Measurements from ENCODE around the gene SLC11A2. TPM values are rescaled to one million over a fixed set of nuclear protein-coding genes. Genes with fewer than 3 reads are reported as not detected.

The SLC11A2 gene
- polyA plus RNA-seq, 2 donors: 18.0 to 19.5 TPM

GRCh38 chr12:51001799-51002198 lies 24.4 kb downstream of the SLC11A2 start:
- peaks cover 5 to 7% of the 10 kb centered on the region in 2 donors for H3K36me3 ChIP-seq (ENCODE audit: control insufficient read depth in 2 of 2, insufficient read depth in 2 of 2, low read length in 1 of 2)
- WGBS, 2 donors: 89 to 95% methylated on average over 1 of the region's 1 CpG
- no peaks in the 10 kb centered on the region for H3K9me3 ChIP-seq (ENCODE audit: control insufficient read depth in 2 of 2, insufficient read depth in 1 of 2, low read depth in 1 of 2, low read length in 1 of 2)
- H3K27me3 ChIP-seq (ENCODE audit: control insufficient read depth in 1 of 2, insufficient read depth in 2 of 2, low read length in 2 of 2): no peaks in the 10 kb centered on the region
- H3K27ac ChIP-seq (ENCODE audit: low read depth in 2 of 2, low read length in 1 of 2): no peak overlapping the region
- H3K4me3 ChIP-seq (ENCODE audit: low read depth in 1 of 2, low read length in 2 of 2): no peak overlapping the region
- no peaks in the 10 kb centered on the region for H3K4me1 ChIP-seq (ENCODE audit: control insufficient read depth in 2 of 2, insufficient read depth in 2 of 2, low read length in 1 of 2)

GRCh38 chr12:51000245-51000644 lies 25.9 kb downstream of the SLC11A2 start:
- Histone ChIP-seq H3K9me3 (ENCODE audit: control insufficient read depth in 2 of 2, insufficient read depth in 1 of 2, low read depth in 1 of 2, low read length in 1 of 2) (no peaks in the 10 kb centered on the region), H3K27ac (ENCODE audit: low read depth in 2 of 2, low read length in 1 of 2) (no peak overlapping the region), H3K27me3 (ENCODE audit: control insufficient read depth in 1 of 2, insufficient read depth in 2 of 2, low read length in 2 of 2) (no peaks in the 10 kb centered on the region), H3K36me3 (ENCODE audit: control insufficient read depth in 2 of 2, insufficient read depth in 2 of 2, low read length in 1 of 2) (peaks cover 5 to 9% of the 10 kb centered on the region in 2 donors), H3K4me3 (ENCODE audit: low read depth in 1 of 2, low read length in 2 of 2) (no peak overlapping the region), H3K4me1 (ENCODE audit: control insufficient read depth in 2 of 2, insufficient read depth in 2 of 2, low read length in 1 of 2) (no peaks in the 10 kb centered on the region)
- 49 to 67% methylated on average over 7 of the region's 7 CpGs for WGBS, 2 donors

DNA sequence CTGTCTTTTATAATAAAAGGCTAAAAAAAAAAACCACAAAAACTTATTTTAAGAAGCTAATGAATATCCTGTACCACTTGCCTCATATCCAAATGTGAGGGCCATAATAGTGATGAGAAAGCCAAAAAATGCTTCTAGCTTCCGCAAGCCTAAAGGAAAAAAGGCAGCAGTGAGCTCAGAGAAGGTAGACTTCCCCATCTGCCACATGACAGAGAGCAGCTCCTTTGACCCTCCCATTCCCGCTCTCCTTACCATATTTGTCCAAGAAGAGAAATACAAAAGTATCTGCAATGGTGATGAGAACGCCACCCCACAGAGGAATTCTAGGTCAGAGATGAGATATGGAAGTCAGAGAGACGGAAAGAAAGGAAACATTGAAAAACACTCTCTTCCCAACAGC lies 27.1 kb downstream of the SLC11A2 start:
- Histone ChIP-seq H3K27me3 (ENCODE audit: control insufficient read depth in 1 of 2, insufficient read depth in 2 of 2, low read length in 2 of 2) (no peaks in the 10 kb centered on the region), H3K4me1 (ENCODE audit: control insufficient read depth in 2 of 2, insufficient read depth in 2 of 2, low read length in 1 of 2) (no peaks in the 10 kb centered on the region), H3K9me3 (ENCODE audit: control insufficient read depth in 2 of 2, insufficient read depth in 1 of 2, low read depth in 1 of 2, low read length in 1 of 2) (no peaks in the 10 kb centered on the region), H3K4me3 (ENCODE audit: low read depth in 1 of 2, low read length in 2 of 2) (no peak overlapping the region), H3K27ac (ENCODE audit: low read depth in 2 of 2, low read length in 1 of 2) (no peak overlapping the region), H3K36me3 (ENCODE audit: control insufficient read depth in 2 of 2, insufficient read depth in 2 of 2, low read length in 1 of 2) (peaks cover 5 to 14% of the 10 kb centered on the region in 2 donors)
- WGBS, 2 donors: 90 to 96% methylated on average over 4 of the region's 4 CpGs

GRCh38 chr12:50992819-50993218 lies 33.4 kb downstream of the SLC11A2 start:
- no peak overlapping the region for H3K27ac ChIP-seq (ENCODE audit: low read depth in 2 of 2, low read length in 1 of 2)
- peaks cover 22 to 26% of the 10 kb centered on the region in 2 donors for H3K36me3 ChIP-seq (ENCODE audit: control insufficient read depth in 2 of 2, insufficient read depth in 2 of 2, low read length in 1 of 2)

DNA sequence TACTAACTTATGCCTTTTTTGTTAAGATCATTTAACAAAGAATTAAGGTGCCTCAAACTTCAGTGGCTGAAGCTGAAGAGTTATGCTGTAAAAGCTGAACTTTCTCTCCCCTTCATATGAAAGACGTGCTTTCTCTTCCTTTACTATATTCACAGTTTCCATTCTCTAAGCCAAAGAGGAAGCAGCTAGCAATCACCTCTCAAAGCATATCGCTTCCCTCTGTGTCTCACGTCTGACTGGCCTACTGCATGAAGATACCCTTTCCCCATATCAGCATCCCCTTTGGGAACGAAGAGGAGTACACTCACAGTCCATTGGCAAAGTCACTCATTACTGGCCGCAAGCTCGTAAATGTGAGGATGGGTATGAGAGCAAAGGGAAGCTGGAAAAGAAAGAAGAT lies 34.9 kb downstream of the SLC11A2 start:
- WGBS, 2 donors: 86 to 89% methylated on average over 6 of the region's 6 CpGs
- H3K27me3 ChIP-seq (ENCODE audit: control insufficient read depth in 1 of 2, insufficient read depth in 2 of 2, low read length in 2 of 2): no peaks in the 10 kb centered on the region
- no peaks in the 10 kb centered on the region for H3K9me3 ChIP-seq (ENCODE audit: control insufficient read depth in 2 of 2, insufficient read depth in 1 of 2, low read depth in 1 of 2, low read length in 1 of 2)
- no peak overlapping the region for H3K27ac ChIP-seq (ENCODE audit: low read depth in 2 of 2, low read length in 1 of 2)
- no peaks in the 10 kb centered on the region for H3K4me1 ChIP-seq (ENCODE audit: control insufficient read depth in 2 of 2, insufficient read depth in 2 of 2, low read length in 1 of 2)
- no peak overlapping the region for H3K4me3 ChIP-seq (ENCODE audit: low read depth in 1 of 2, low read length in 2 of 2)
- peaks cover 22 to 23% of the 10 kb centered on the region in 2 donors for H3K36me3 ChIP-seq (ENCODE audit: control insufficient read depth in 2 of 2, insufficient read depth in 2 of 2, low read length in 1 of 2)

More at GRCh38 chr12:50992819-50993218, 33.4 kb downstream of the SLC11A2 start:
- Histone ChIP-seq H3K9me3 (ENCODE audit: control insufficient read depth in 2 of 2, insufficient read depth in 1 of 2, low read depth in 1 of 2, low read length in 1 of 2) (no peaks in the 10 kb centered on the region), H3K27me3 (ENCODE audit: control insufficient read depth in 1 of 2, insufficient read depth in 2 of 2, low read length in 2 of 2) (no peaks in the 10 kb centered on the region), H3K4me1 (ENCODE audit: control insufficient read depth in 2 of 2, insufficient read depth in 2 of 2, low read length in 1 of 2) (no peaks in the 10 kb centered on the region), H3K4me3 (ENCODE audit: low read depth in 1 of 2, low read length in 2 of 2) (no peak overlapping the region)
- 28 to 29% methylated on average over 2 of the region's 2 CpGs for WGBS, 2 donors

GRCh38 chr12:50990791-50991190 lies 35.4 kb downstream of the SLC11A2 start:
- no peak overlapping the region for H3K27ac ChIP-seq (ENCODE audit: low read depth in 2 of 2, low read length in 1 of 2)
- H3K27me3 ChIP-seq (ENCODE audit: control insufficient read depth in 1 of 2, insufficient read depth in 2 of 2, low read length in 2 of 2): no peaks in the 10 kb centered on the region
- 83% methylated on average over 3 of the region's 3 CpGs for WGBS, 2 donors
- peaks cover 22 to 23% of the 10 kb centered on the region in 2 donors for H3K36me3 ChIP-seq (ENCODE audit: control insufficient read depth in 2 of 2, insufficient read depth in 2 of 2, low read length in 1 of 2)
- H3K4me1 ChIP-seq (ENCODE audit: control insufficient read depth in 2 of 2, insufficient read depth in 2 of 2, low read length in 1 of 2): no peaks in the 10 kb centered on the region
- no peak overlapping the region for H3K4me3 ChIP-seq (ENCODE audit: low read depth in 1 of 2, low read length in 2 of 2)
- no peaks in the 10 kb centered on the region for H3K9me3 ChIP-seq (ENCODE audit: control insufficient read depth in 2 of 2, insufficient read depth in 1 of 2, low read depth in 1 of 2, low read length in 1 of 2)

- Histone ChIP-seq H3K4me1 (ENCODE audit: control insufficient read depth in 2 of 2, insufficient read depth in 2 of 2, low read length in 1 of 2) (no peaks in the 10 kb centered on the region), H3K4me3 (ENCODE audit: low read depth in 1 of 2, low read length in 2 of 2) (no peak overlapping the region), H3K27me3 (ENCODE audit: control insufficient read depth in 1 of 2, insufficient read depth in 2 of 2, low read length in 2 of 2) (no peaks in the 10 kb centered on the region), H3K36me3 (ENCODE audit: control insufficient read depth in 2 of 2, insufficient read depth in 2 of 2, low read length in 1 of 2) (peaks cover 21 to 22% of the 10 kb centered on the region in 2 donors), H3K27ac (ENCODE audit: low read depth in 2 of 2, low read length in 1 of 2) (no peak overlapping the region), H3K9me3 (ENCODE audit: control insufficient read depth in 2 of 2, insufficient read depth in 1 of 2, low read depth in 1 of 2, low read length in 1 of 2) (no peaks in the 10 kb centered on the region)
- WGBS, 2 donors: 91 to 93% methylated on average over 4 of the region's 4 CpGs
Observed at GRCh38 chr12:50990147-50990727, 35.9 kb downstream of the SLC11A2 start.

DNA sequence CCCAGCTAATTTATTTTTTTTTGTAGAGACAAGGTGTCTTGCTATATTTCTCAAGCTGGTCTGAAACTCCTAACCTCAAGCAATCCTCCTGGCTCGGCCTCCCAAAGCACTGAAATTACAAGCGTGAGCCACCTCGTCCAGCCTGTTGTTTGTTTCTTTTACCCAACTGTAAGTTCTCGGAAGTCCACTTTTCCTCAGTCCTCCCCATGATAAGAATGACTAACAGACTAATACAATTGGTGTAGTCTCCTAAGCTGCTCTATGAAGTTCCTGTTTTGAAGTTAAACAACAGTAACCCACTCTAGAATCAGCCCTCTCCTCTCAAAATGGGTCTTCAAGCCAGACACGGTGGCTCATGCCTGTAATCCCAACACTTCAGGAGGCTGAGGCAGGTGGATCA lies 37.3 kb downstream of the SLC11A2 start:
- Histone ChIP-seq H3K36me3 (ENCODE audit: control insufficient read depth in 2 of 2, insufficient read depth in 2 of 2, low read length in 1 of 2) (peaks cover 16 to 17% of the 10 kb centered on the region in 2 donors), H3K27ac (ENCODE audit: low read depth in 2 of 2, low read length in 1 of 2) (no peak overlapping the region), H3K27me3 (ENCODE audit: control insufficient read depth in 1 of 2, insufficient read depth in 2 of 2, low read length in 2 of 2) (no peaks in the 10 kb centered on the region), H3K4me3 (ENCODE audit: low read depth in 1 of 2, low read length in 2 of 2) (no peak overlapping the region), H3K9me3 (ENCODE audit: control insufficient read depth in 2 of 2, insufficient read depth in 1 of 2, low read depth in 1 of 2, low read length in 1 of 2) (no peaks in the 10 kb centered on the region), H3K4me1 (ENCODE audit: control insufficient read depth in 2 of 2, insufficient read depth in 2 of 2, low read length in 1 of 2) (no peaks in the 10 kb centered on the region)
- WGBS, 2 donors: 92 to 95% methylated on average over 5 of the region's 5 CpGs

GRCh38 chr12:50988051-50988450 lies 38.1 kb downstream of the SLC11A2 start:
- Histone ChIP-seq H3K36me3 (ENCODE audit: control insufficient read depth in 2 of 2, insufficient read depth in 2 of 2, low read length in 1 of 2) (peaks cover 16 to 17% of the 10 kb centered on the region in 2 donors), H3K27me3 (ENCODE audit: control insufficient read depth in 1 of 2, insufficient read depth in 2 of 2, low read length in 2 of 2) (no peaks in the 10 kb centered on the region), H3K9me3 (ENCODE audit: control insufficient read depth in 2 of 2, insufficient read depth in 1 of 2, low read depth in 1 of 2, low read length in 1 of 2) (no peaks in the 10 kb centered on the region), H3K4me3 (ENCODE audit: low read depth in 1 of 2, low read length in 2 of 2) (no peak overlapping the region), H3K27ac (ENCODE audit: low read depth in 2 of 2, low read length in 1 of 2) (no peak overlapping the region), H3K4me1 (ENCODE audit: control insufficient read depth in 2 of 2, insufficient read depth in 2 of 2, low read length in 1 of 2) (no peaks in the 10 kb centered on the region)
- 70 to 74% methylated on average over 5 of the region's 5 CpGs for WGBS, 2 donors
